ENCODE measurements around the gene PRDM16.

The PRDM16 gene

DNA sequence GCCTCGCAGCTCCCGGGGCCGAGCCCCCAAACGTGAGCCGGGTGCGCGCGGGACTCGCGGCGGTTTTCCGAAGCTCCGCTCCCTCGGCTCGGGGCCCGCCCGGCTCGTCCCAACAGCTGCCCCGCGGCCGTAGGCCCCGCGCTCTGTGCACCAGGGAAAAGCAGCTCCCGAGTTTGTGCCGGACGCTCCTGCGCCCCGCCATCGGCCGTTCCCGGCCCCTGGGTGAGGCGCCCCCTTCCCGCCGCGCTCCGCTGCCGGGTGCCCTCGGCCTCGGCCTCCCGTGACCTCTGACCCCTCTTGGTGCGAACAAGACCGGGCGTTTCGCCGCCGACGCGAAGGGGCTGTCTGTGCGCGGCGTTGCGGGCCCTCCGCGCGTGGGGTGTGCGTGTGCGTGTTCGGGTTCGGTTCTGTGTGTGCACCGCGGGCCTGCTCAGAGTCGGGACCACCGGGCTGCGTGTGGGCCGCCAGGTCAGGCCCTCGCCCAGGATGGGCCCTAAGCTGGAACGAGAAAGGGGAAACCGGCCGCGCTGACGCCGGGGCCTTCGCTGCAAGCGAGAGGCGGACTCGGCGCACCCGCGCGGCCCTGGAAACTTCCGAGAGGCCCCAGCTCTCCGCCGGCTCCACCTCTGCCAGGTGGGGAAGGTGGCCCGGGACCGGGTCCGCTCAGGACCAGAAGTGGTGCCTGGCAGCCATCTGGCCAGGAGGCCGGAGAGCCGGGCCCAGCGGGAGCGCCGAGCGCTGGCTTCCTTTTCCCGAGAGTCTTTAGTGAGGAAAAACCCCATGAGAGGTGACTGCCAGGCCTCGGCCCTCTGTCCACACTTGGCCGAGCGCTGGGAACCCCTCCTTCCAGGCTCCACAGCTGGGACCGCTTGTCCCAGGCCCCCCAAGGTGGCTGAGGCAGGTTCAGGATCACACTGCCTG is 1.9 kb downstream of the PRDM16 start:
- DNase-seq = no peak

DNA sequence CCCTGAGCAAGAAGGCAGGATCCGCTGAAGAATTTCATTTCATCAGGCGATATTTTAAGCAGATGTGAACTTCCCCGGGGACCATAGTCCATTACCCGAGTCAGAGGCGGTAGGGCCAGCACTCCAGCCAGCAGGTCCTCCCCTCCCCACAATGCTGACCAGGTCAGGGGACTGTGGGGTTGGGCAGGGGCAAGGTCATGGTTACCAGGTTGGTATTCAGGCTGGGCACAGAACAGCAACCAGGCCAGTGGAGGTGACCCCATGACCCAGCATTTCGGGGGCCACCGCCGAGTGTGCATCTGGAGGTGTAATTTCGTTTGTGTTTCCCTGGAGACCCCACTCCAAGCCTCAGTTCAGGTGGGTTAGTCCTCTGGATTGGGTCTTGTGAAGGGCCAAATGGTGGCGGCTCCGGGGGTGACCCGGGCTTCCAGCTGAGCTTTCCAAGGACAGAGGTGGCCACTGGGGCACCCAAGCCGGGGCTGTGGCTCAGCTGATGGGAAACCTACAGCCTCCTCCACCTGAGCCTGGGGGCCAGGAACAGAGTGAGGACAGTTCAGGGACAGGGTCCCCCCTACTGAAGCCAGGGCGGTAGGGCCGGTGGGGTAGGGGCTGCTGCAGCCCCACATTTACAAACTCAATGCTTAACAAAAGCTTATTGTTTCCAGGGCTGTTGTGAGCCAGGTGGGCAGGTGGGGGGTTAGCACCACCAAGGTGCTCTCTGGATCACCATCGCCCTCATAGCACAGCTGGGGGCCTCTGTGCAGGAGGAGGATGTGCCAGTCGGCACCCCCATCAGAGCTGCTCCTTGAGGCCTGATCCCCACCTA is 2.8 kb downstream of the PRDM16 start:
- DNase-seq = no peak

DNA sequence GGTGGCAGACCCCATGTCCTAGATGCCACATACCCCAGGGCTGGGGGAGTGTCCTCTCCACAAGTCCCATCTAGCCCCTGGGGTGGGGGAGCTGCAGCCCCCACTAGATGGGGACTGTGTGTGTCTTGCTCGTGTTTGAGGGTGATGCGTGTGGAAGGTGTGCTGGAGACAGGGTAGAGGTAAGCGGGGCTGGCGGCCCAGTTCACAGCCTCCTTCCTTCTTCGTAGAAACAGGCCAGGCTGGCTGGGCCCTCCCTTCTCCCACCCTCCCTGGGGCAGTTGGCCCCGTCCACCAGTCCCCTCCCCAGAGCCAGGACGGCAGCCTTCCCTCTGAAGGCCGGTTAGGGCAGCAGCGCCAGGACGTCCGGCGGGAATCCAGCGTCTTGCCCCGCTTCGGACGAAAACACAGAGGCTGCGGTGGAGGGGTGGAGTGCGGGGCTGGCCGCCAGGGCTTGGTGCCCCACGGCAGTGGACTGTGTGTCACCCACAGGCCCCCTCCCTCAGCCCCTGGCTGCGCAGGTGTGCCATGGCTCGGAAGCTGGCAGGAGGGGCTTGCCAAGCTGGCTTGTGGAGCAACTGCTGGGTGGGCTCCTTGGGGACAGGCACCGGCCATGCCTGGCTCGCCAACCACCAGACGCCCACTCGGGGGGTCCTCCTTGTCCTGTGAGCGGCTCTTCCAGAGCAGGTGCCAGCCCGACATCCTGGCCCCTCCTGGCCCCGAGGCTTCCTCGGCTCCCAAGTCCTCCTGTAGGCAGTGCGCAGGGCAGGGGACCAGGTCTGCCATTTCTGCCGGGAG is 3.6 kb downstream of the PRDM16 start:
- no peak for DNase-seq

DNA sequence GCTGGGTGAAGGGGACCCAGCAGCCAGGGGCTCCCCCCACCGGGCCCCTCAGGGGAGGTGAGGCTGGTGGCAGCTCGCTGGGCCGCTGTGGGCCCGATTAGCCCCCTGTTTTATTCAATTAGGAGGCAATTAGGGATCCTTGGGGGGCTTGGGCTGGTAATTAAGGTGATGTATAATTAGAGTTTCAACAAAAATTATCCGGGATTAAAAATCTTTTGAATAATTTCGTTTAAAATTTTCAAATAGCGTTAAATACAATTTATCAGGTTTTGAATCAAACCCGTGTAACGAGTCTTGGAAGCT is 4.1 kb downstream of the PRDM16 start:
- DNase-seq = no peak

DNA sequence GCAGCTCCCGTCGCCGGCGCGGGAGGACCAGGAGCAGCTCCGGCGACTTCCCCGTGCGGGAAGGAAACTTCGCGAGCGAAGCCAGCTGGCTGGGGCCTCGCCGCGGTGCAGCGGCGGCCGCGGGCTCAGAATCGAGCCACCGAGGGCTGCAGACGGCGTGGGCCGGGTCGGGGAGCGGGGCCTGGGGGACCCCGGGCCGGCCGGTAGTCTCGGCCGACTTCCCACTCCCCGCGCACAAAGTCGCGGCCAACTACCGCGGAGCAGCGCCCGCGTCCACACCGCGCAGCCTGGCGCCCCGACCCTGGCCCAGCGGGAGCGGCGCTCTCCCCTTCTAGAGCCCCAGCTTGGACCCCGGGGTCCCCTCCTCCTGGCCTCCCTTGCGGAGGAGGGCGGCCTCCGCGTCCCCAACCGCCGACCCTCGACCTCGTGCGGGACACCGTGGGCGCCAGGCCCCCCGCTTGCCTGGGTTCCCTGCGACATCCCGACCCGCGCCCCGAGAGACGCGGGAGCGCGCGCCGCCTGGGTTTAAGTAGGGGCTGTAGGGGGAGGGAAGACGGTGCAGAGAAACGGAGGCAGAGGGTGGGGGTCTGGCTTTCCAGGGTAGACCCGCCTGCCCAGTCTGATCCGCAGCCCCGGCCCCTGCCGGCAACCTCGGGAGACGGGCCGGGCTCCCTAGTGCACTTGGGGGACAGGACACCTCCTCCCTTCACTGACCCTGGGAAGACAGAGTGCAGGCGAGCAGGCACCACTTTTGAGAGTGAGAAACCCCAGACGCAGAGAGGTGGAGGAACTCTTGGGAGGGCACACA is 4.7 kb downstream of the PRDM16 start:
- DNase-seq = no peak

DNA sequence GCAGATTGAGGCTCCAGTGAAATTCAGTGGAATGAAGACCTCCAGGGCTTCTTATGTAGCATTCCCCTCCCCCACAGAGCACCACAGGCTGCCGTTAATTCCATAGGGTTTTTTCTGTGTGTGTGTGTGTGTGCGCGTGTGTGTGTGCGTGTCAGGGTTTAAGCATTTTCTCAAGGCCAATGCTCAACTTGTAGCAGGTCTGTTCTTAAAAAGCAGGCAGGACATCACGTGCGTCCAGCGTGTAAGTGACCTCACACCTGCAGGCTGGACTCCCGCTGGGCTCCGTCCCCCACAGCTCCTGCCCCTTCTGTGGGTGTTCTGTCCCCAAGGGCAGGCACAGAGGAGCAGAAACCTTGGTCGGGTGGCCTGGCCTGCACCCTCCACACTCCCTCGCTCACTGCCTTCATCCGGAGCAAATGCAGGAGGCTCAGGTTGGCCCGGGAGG is 5.3 kb downstream of the PRDM16 start:
- no peak for DNase-seq

DNA sequence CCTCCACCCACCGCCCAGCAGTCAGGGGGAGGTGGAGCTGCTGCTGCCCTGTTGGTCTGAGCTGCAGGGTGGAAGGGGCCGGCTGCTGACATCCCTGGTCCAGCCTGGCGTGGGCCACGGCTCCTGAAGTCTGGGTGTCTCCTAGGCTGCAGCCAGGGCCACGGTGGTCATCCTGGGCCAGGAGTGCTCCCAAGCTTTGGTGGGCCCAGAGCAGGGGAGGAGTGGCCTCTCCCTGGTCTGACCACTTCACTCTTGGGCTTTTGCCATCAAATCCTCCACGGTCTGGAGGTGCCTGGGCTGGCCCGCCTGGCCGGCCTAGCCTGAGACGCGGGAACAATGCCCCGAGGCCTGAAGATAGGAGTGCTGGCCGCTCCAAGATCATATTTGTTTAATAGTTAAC is 5.8 kb downstream of the PRDM16 start:
- no peak for DNase-seq

DNA sequence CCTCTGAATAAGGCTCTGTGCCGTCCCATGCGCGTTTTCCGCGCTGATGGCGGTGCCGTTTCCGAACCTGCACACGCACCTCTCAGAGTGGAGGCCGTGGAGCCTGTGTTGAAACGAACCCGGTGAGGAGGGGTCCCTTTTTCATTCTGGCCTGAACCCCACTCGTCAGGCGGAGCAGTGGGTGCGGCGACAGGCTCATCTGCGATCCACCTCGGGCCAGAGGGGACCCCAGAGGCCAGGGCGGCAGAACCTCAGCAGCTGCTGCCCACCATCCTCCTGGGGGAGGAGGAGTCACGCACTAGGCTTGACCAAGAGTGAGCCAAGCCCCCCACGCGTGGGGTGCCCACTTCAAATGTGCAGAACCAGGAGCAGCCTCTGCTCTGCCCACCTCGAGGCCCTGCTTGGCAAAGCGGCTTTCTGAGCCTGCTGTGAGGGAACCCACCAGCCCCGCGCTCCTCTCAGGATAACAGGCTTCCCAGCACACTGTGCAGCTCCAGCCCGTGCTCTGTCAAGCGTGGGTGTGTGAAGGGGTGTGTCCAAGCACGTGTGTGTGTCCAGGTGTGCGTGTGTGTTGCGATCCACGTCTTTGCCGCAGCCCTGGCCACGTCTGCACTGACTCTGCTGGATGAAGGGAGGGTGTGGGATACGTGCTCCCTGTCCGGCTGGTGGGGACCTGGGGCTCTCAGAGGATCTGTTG is 6.8 kb downstream of the PRDM16 start:
- no peak for DNase-seq

DNA sequence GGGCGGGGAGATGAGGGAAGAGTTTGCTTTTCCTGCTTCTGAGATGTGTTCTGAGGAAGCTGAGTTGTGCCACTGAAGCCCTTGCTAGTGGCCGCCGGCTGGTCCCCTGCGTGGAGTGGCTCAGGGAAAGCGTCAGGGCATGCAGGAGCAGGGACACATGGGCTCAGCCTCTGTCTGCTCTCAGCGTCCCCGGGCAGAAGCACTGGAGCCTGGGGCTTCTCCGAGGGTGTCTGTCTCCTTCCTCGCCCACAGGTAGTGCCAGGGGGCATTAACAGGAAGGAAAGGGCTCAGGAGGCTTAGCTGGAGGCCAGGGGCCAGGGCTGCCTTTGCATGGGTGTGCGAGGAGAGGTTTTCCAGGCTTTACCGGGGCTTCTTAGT is 7.3 kb downstream of the PRDM16 start:
- DNase-seq = no peak

DNA sequence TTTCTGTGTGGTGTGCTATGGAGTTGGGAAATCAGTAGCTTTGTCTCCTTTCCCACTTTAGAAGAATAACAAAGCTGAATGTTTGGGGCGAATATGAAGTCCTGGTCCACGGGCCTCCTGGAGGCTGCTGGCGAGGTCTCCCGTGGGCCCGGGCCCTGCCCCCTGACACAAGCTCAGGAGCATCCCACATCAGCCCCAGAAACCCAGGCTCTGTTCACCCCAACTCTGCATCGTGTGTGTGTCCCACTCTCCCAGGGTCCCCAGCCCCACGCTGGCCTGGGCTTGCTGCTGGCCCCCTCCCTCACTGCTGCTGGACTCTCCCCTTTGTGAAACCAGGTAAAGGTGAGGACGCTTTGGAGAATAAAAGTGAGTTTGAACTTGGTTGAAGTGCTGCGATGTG is 8.1 kb downstream of the PRDM16 start:
- DNase-seq = no peak

DNA sequence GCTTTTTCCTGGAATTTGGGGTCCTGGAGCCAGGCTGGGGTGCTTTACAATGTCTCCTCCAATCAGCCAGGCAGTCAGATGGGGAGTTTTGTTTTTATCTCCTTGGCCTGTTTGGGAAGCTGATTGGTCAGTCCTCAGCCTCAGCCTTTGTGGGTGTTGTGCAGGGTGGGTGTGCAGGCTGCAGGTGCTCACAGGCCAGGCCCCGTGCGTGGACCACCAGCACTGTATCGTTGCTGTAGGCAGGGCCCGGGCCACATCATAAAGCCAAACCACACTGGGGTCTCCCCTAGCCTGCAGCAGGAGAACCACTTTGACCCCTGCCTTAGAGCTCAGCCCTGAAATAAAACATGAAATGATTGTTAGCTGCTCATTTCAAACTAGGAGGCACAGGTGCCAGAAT is 8.6 kb downstream of the PRDM16 start:
- no peak for DNase-seq

DNA sequence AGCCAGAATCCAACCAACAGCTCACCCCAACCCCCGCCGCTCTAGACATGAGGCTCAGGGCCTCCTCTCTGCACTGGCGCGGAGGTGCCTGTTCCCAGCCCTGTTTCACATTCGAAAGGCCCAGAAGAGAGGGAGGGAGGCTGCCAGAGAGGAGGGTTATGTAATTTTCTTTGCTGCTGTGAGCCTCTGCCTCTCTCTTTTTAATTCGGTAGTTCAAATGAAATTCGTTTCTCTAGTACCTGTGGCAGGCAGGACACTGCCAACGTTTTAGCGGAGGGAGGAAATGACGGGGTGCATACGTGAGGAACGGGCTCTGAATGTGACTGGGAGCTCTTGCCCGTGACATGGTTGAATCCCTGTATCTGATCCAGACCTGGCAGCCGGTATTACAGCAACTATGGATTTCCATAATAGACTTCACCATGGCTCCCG is 9.4 kb downstream of the PRDM16 start:
- no peak for DNase-seq

DNA sequence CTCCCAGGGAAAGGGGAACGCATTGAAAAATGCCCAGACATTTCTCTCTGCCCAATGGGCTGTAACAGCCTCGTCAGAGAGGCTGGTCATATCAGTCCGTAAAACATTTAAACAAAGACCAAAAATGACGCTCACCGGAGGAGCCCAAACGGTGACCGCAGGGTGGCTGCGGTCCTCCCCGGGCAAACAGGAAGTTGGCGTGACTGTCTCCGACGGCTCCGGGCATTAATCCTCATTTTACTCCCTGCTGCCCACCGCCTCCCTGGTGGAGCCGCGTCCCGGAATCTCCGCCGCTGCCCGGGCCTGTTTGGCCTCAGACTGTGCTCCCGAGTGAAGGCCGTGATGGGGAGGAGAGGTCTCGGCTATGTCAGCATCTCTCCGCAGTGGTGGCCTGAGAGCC is 9.9 kb downstream of the PRDM16 start:
- no peak for DNase-seq

DNA sequence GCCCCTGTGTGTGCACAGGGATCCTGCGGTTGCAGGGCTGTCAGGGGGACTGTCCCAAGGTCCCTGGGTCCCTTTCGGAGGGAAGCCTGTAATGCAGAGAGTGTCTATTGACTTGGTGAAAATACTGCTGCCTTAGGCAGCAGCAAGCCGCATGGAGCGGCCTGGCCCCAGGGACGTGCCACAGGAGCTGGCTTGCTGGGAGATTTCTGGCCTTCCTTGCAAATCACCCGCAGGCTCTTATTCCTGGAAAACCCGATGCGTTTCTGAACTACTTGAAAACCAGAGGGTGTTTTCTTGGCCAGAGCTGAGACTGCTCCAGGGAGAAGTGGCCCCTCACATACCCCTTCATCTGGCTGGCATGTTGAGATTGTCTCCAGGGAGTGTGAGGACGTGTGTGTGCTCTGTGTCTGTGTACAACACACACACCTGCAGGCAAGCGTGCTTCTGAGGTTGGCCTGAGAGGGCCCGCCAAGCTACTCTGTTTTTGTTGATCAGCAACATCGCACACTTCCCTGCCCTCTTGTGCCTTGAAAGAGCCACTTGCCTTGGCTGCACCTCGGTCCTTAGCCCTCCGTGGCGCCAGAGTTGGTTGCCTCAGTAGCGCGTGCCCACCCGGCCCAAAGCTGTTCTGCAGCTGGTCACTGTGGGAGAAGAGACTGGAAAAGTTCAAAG is 10.5 kb downstream of the PRDM16 start:
- no peak for DNase-seq

DNA sequence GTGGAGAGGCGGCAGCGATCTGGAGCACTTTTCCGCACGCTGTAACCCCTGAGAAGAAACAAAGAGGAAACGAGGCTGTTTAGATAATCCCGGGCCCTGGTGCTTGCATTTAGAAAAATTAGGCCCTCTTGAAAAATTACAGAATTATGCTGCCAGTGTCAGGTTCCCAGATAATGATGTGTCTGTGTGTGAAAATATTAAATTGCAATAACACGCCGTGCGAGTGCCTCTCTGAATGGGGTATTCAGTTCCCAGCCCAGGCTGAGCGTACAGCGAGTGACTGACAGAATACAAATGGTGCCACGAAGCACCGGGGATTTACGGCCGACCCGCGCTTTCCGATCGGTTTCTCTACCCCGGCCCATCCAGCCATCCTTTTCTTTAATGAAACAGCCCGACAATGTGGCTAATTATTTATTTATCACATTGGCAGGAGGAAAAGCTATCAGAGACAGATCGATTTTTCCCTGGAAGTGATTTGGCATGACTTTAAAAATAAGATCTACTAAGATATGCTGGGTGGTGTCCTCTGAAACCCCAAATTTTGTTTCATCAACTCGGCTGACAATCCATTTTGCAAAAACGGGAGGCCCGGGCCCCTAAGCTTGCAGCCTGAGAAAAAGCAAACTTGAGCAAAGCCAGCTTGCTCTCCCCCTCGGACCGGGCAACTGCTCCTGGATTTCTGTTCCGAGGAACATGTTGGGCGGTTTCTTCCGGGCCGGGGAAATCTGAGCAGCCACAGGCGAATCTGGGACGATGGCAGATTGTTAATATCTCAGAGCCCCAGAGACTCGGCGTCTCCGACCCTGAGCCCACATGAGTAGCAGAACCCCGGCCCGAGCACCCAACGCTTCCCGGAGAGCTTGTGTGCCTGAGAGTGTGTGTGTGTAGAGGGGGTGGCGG is 11.3 kb downstream of the PRDM16 start:
- no peak for DNase-seq

DNA sequence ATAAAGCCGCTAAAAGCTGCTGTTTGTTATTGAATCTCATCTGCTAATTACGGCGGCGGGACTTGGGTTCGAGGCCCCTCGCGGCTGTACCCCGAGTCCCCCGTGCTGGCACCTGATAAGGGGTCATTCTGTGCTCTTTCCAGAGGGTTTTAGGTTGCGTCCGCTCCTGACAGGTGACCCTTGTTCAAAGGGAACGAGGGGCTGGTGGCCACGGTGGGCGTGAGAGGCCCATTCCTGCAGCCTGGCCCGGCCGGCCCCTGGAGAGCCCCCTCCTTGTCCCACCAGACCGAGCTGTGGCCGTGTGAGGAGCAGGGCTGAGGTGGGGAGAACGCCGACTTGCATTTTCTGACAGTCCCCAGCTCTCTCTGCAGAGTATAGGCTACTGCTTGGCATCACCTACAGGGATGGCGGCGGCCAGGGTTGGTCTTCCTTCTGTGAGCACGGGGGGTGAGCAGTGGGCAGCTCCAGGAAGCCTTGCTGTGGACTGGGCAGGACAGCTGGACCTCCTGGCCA is 12.2 kb downstream of the PRDM16 start:
- DNase-seq = no peak

DNA sequence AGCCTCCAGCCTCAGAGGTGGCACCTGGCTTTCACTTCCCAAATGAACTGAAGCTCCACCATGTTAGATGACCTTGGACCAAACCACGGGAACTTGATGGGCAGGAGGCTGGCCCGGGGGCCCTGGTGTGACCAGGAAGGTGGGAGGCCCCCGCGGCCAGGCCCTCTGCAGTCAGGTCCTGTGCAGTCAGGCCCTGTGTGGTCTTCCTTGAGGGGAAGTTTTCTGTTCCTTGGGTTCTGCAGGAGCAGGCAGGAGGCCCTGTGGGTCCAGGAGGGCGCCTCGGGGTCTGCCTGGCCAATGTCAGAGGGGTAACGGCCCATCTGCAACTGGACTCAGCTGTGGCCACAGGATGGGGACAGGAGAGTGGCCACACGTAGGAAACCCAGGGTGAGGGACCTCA is 13.0 kb downstream of the PRDM16 start:
- no peak for DNase-seq

DNA sequence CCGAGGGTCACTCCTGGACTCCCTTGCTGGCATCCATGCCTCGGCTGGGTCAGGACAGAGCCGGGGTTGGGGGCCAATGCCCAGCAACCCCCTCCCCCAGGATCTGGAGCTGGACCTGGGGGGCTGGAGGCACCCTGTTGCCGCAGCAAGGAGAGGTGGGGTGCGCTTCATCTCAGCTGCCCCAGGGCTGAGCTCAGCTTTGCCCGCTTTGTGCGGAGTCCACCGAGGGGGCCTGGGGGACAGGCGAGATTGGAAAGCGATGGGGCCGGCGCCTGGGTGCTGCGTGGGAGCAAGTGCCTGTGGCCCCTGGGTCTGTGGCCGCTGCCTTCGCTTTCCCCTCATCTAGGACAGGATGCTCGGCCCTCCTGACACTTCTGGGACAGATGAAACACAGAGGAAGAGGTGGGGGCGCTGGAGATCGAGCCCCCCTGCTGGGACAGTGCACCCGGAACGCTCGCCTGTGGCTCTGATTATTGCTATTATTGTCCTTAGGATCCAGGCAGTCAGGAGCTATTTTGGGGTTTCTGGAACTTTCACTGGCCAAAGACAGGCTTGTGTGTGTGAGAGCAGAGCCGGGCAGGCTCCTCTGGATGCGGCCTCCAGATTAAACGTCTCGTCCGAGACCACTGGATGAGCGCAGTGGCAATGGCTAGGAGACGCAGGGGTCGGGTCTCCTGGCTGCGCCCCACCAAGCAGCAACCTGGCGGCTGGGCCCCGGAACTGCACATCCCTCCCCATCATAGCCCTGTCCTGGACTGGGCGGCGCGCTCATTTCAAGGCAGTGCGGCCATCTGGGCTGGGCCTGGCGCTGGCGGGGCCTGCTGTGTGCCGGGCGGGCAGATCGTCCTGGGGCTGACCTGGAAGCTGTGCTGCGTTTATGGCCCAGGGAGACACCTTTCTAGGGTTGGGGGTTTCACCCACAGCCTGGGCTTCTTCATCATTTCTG is 13.8 kb downstream of the PRDM16 start:
- DNase-seq = no peak

DNA sequence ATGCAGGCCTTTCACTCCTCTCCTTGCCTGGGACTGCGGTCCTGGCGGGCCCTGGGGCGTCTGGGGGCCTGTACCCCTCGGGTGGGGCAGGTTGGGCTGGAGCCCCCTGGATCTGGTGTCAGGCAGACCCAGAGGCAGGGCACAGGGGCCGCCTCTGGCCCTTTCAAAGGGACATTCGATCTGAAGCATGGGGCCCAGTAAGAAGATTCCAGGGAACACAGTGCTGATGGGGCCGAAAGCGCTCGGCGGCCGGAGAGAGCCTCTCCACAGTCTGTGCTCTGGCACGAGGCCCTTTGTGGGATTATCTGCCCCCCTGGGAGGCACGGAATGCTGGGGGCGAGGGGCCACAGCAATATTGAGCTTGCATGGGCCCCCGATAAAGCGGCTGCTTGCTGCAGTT is 15.2 kb downstream of the PRDM16 start:
- no peak for DNase-seq
